Measurements from ENCODE around the gene HOXA10.

- TF ChIP-seq, protein P1, sequence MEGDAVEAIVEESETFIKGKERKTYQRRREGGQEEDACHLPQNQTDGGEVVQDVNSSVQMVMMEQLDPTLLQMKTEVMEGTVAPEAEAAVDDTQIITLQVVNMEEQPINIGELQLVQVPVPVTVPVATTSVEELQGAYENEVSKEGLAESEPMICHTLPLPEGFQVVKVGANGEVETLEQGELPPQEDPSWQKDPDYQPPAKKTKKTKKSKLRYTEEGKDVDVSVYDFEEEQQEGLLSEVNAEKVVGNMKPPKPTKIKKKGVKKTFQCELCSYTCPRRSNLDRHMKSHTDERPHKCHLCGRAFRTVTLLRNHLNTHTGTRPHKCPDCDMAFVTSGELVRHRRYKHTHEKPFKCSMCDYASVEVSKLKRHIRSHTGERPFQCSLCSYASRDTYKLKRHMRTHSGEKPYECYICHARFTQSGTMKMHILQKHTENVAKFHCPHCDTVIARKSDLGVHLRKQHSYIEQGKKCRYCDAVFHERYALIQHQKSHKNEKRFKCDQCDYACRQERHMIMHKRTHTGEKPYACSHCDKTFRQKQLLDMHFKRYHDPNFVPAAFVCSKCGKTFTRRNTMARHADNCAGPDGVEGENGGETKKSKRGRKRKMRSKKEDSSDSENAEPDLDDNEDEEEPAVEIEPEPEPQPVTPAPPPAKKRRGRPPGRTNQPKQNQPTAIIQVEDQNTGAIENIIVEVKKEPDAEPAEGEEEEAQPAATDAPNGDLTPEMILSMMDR (IDR thresholded peaks at IDR 0.05; ENCODE audit: borderline replicate concordance, extremely low read depth, low read length, poor library complexity, severe bottlenecking): no peak
- TF ChIP-seq EZH2 (IDR thresholded peaks at IDR 0.05; ENCODE audit: borderline replicate concordance, low read depth, low read length, severe bottlenecking): no peak
These were observed 9.7 kb upstream of the HOXA10 start for GRCh38 chr7:27183682-27184336.
